ENCODE data around the gene LPAR5. TPM values are rescaled to one million over a fixed set of nuclear protein-coding genes. Genes with fewer than 3 reads are reported as not detected.

The LPAR5 gene
- total RNA-seq, 1 experiment from 2014 or later: 0.22 TPM

GRCh38 chr12:6646276-6647082, 10.7 kb upstream of the LPAR5 start:
- Mint-ChIP-seq H3K9me3 (no peaks in the 10 kb centered on the region), H3K4me3 (peak overlapping the region; percentile 78 to 89), H3K27me3 (ENCODE audit: low read depth) (peaks cover 38% of the 10 kb centered on the region), H3K4me1 (peaks cover 14 to 21% of the 10 kb centered on the region in 2 experiments), H3K36me3 (ENCODE audit: insufficient read depth in 1 of 3, low read depth in 3 of 3) (peaks cover 8 to 21% (median 16%) of the 10 kb centered on the region in 3 experiments), H3K27ac (no peak overlapping the region; a peak in 2 of 7 replicates)
- Histone ChIP-seq H3K18ac (ENCODE audit: insufficient read length, low read depth, low read length) (no peak overlapping the region), H3K14ac (ENCODE audit: insufficient read depth, low read length) (no peak overlapping the region), H3K56ac (ENCODE audit: insufficient read length, low read depth, low read length) (no peak overlapping the region), H3K23ac (ENCODE audit: insufficient read length, low read depth, low read length) (no peak overlapping the region), H4K5ac (ENCODE audit: insufficient read length, low read depth, low read length) (no peak overlapping the region), H3K27ac (ENCODE audit: insufficient read length, low read depth, low read length) (no peak overlapping the region), H3K79me1 (ENCODE audit: insufficient read depth, low read depth, low read length, poor library complexity, severe bottlenecking) (no peaks in the 10 kb centered on the region), H2AK5ac (ENCODE audit: insufficient read length, low read length) (no peak overlapping the region), H3T11ph (ENCODE audit: low read length) (no peak overlapping the region), H2BK120ac (ENCODE audit: low read depth, low read length, poor library complexity, severe bottlenecking) (no peak overlapping the region), H4K8ac (replicated peaks; ENCODE audit: insufficient read length, low read depth, low read length) (no peak overlapping the region), H2AFZ (ENCODE audit: low read length) (no peak overlapping the region), H3K4ac (ENCODE audit: low read depth, low read length) (no peak overlapping the region), H3K23me2 (ENCODE audit: insufficient read length, low read depth, low read length, poor library complexity, severe bottlenecking) (peaks cover 4% of the 10 kb centered on the region), H2BK5ac (ENCODE audit: insufficient read length, low read length) (no peak overlapping the region), H3K4me1 (ENCODE audit: insufficient read depth, low read length) (no peaks in the 10 kb centered on the region; the same call in 1 of the 2 replicates), H3K79me2 (ENCODE audit: insufficient read depth, low read length) (no peaks in the 10 kb centered on the region), H3K9ac (ENCODE audit: extremely low read depth, insufficient read length, low read length) (no peak overlapping the region), H2BK15ac (ENCODE audit: low read depth, low read length) (no peak overlapping the region), H3K4me2 (ENCODE audit: insufficient read depth, insufficient read length, low read length) (peak overlapping the region; percentile 62), H3K9me3 (ENCODE audit: control insufficient read depth, low read depth, low read length) (no peaks in the 10 kb centered on the region), H3K27me3 (ENCODE audit: insufficient read depth, low read length) (no peaks in the 10 kb centered on the region; the same call in 1 of the 2 replicates), H4K20me1 (ENCODE audit: control insufficient read depth, insufficient read depth, insufficient read length) (no peaks in the 10 kb centered on the region), H4K91ac (ENCODE audit: insufficient read length, low read depth, low read length) (no peak overlapping the region), H2BK12ac (ENCODE audit: insufficient read length, low read depth, low read length) (no peak overlapping the region), H2BK20ac (ENCODE audit: low read depth, low read length, poor library complexity, severe bottlenecking) (no peak overlapping the region)
- WGBS (ENCODE audit: extremely low coverage, insufficient read length, low lambda C conversion rate): no CpG with 5 or more reads among the region's 28 CpGs
- DNase-seq: no peak
- TF ChIP-seq, protein P1, sequence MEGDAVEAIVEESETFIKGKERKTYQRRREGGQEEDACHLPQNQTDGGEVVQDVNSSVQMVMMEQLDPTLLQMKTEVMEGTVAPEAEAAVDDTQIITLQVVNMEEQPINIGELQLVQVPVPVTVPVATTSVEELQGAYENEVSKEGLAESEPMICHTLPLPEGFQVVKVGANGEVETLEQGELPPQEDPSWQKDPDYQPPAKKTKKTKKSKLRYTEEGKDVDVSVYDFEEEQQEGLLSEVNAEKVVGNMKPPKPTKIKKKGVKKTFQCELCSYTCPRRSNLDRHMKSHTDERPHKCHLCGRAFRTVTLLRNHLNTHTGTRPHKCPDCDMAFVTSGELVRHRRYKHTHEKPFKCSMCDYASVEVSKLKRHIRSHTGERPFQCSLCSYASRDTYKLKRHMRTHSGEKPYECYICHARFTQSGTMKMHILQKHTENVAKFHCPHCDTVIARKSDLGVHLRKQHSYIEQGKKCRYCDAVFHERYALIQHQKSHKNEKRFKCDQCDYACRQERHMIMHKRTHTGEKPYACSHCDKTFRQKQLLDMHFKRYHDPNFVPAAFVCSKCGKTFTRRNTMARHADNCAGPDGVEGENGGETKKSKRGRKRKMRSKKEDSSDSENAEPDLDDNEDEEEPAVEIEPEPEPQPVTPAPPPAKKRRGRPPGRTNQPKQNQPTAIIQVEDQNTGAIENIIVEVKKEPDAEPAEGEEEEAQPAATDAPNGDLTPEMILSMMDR (conservative IDR thresholded peaks at IDR 0.05): no peak

All from H9 (cell line).